Sigmoid colon (tissue), 4 donors: ENCODE data around the gene ZBBX.

Source experiments
- CTCF ChIP-seq, 4 experiments: fragments of 450-650 bp in 3 of 4; fragments of 200-600 bp in 1 of 4; IDR thresholded peaks; one replicate each; pipeline ENCODE4 v1.5.1; 2016 to 2019; ENCODE audit warnings: antibody characterized with exemption in 4 of 4, mild to moderate bottlenecking in 3 of 4, moderate library complexity in 2 of 4
- POLR2A ChIP-seq, 2 donors: fragments of 450-650 bp; IDR thresholded peaks; one replicate each; pipeline ENCODE4 v1.6.1; 2016; ENCODE audit warnings: antibody characterized with exemption in 2 of 2, mild to moderate bottlenecking in 2 of 2, moderate library complexity in 2 of 2
- POLR2AphosphoS5 ChIP-seq, 4 donors: sonication (generic); formaldehyde crosslinking; IDR thresholded peaks; one replicate each; pipeline ENCODE4 v1.6.1; 2017; ENCODE audit warnings: antibody characterized with exemption in 4 of 4

DNA sequence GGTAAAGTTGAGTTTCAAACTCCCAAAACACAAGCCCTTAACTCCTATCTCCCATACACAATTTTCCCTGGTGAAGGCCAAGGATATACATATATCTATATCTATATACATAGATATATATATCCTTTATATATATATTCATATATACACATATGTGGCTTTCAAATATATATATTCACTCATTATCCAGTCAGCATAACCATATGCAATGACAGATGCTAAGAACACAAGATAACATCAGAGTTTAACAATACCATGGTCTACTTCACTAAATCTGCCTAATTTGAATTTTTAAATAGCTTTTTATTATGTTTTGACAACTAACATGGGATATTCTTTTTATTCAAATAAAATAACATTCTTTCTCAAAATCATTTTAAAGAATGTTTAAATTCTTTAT, 24.7 kb downstream of the ZBBX start:
- TF ChIP-seq CTCF (IDR thresholded peaks at IDR 0.05) (no peak), POLR2A (IDR thresholded peaks at IDR 0.05) (no peak), POLR2AphosphoS5 (IDR thresholded peaks at IDR 0.05) (no peak)
